HEK293T (cell line): ENCODE measurements around the gene ZBTB46.

ENCODE experiments used
- CTCF ChIA-PET: fragments of 350-600 bp; formaldehyde crosslinking; extraction: SDS; loops from one replicate; lab custom pipeline; 2021; ENCODE audit warnings: antibody characterized with exemption, inconsistent platforms; lab: Yijun Ruan, JAX
- POLR2A ChIA-PET: fragments of 350-600 bp; formaldehyde crosslinking; extraction: SDS; loops from one replicate; lab custom pipeline; 2020; ENCODE audit warnings: antibody characterized with exemption, inconsistent platforms; lab: Yijun Ruan, JAX
- DNase-seq: peaks from one replicate; pipeline ENCODE4 v3.0.0; 2012; ENCODE audit warnings: mixed read lengths; ENCODE audit errors: extremely low spot score
- ARNT ChIP-seq: fragments of 450-650 bp; IDR thresholded peaks from 2 replicates; pipeline ENCODE4 v1.6.1; 2017; ENCODE audit warnings: mild to moderate bottlenecking
- BHLHE40 ChIP-seq: fragments of 450-650 bp; IDR thresholded peaks from 2 replicates; pipeline ENCODE4 v1.6.1; 2016; ENCODE audit warnings: mild to moderate bottlenecking, moderate library complexity, borderline replicate concordance
- CTBP1 ChIP-seq: fragments of 450-650 bp; IDR thresholded peaks from 2 replicates; pipeline ENCODE4 v1.6.1; 2016; ENCODE audit warnings: borderline replicate concordance
- ELF4 ChIP-seq: fragments of 450-650 bp; IDR thresholded peaks from 2 replicates; pipeline ENCODE4 v1.6.1; 2017; ENCODE audit warnings: antibody characterized with exemption
- FOXA1 ChIP-seq: fragments of 450-650 bp; IDR thresholded peaks from 2 replicates; pipeline ENCODE4 v1.6.1; 2016; ENCODE audit warnings: mild to moderate bottlenecking
- FOXK2 ChIP-seq: fragments of 450-650 bp; IDR thresholded peaks from 2 replicates; pipeline ENCODE4 v1.6.1; 2016; ENCODE audit warnings: mild to moderate bottlenecking
- FOXM1 ChIP-seq: fragments of 450-650 bp; IDR thresholded peaks from 2 replicates; pipeline ENCODE4 v1.6.1; 2017; ENCODE audit warnings: mild to moderate bottlenecking, borderline replicate concordance
- HDGF ChIP-seq: fragments of 450-650 bp; IDR thresholded peaks from 2 replicates; pipeline ENCODE4 v1.6.1; 2017; ENCODE audit warnings: antibody characterized with exemption, borderline replicate concordance
- L3MBTL2 ChIP-seq: fragments of 450-650 bp; conservative IDR thresholded peaks from 2 replicates; pipeline ENCODE4 v1.6.1; 2016; ENCODE audit warnings: mild to moderate bottlenecking
- LEF1 ChIP-seq: fragments of 450-650 bp; IDR thresholded peaks from 2 replicates; pipeline ENCODE4 v1.6.1; 2017; ENCODE audit warnings: mild to moderate bottlenecking, borderline replicate concordance
- NFRKB ChIP-seq: fragments of 450-650 bp; IDR thresholded peaks from 2 replicates; pipeline ENCODE4 v1.6.1; 2016; ENCODE audit warnings: mild to moderate bottlenecking, moderate library complexity
- PKNOX1 ChIP-seq: fragments of 450-650 bp; IDR thresholded peaks from 2 replicates; pipeline ENCODE4 v1.6.1; 2016
- SP1 ChIP-seq: fragments of 450-650 bp; IDR thresholded peaks from 2 replicates; pipeline ENCODE4 v1.6.1; 2017
- SUZ12 ChIP-seq: fragments of 450-650 bp; IDR thresholded peaks from 2 replicates; pipeline ENCODE4 v1.6.1; 2016; ENCODE audit warnings: mild to moderate bottlenecking
- TARDBP ChIP-seq: fragments of 450-650 bp; IDR thresholded peaks from 2 replicates; pipeline ENCODE4 v1.6.1; 2016
- ZNF384 ChIP-seq: fragments of 450-650 bp; IDR thresholded peaks from 2 replicates; pipeline ENCODE4 v1.6.1; 2016

ZBTB46 gene

GRCh38 chr20:63789836-63790571 is 41.1 kb downstream of the ZBTB46 start:
- no peak for DNase-seq
- ChIA-PET POLR2A (no interaction called here), CTCF (no interaction called here)
- TF ChIP-seq FOXK2 (no peak), TARDBP (no peak), BHLHE40 (no peak), SUZ12 (no peak), ARNT (no peak), SP1 (no peak), FOXM1 (no peak), NFRKB (no peak), FOXA1 (no peak), CTBP1 (no peak), ZNF384 (no peak), HDGF (no peak), LEF1 (no peak), L3MBTL2 (no peak), PKNOX1 (no peak)

- no peak for DNase-seq
- ChIA-PET CTCF (interaction anchor here (1.4 kb wide), 1 partner anchor 18 kb away, joined by 4 read pairs; no protein-coding TSS in a partner anchor), POLR2A (no interaction called here)
- TF ChIP-seq LEF1, result no peak
- no peak for TF ChIP-seq FOXM1
- no peak for TF ChIP-seq FOXA1
- no peak for TF ChIP-seq HDGF
- TF ChIP-seq ZNF384, result no peak
- no peak for TF ChIP-seq TARDBP
- no peak for TF ChIP-seq BHLHE40
- no peak for TF ChIP-seq SUZ12
- no peak for TF ChIP-seq SP1
- TF ChIP-seq L3MBTL2, result no peak
- no peak for TF ChIP-seq CTBP1
- no peak for TF ChIP-seq PKNOX1
- TF ChIP-seq ARNT, result no peak
- no peak for TF ChIP-seq NFRKB
- TF ChIP-seq FOXK2, result no peak
- TF ChIP-seq ELF4, result no peak
Observed at GRCh38 chr20:63787749-63788148, 43.3 kb downstream of the ZBTB46 start.

GRCh38 chr20:63787302-63787701 is 43.8 kb downstream of the ZBTB46 start:
- CTCF ChIA-PET, result interaction anchor here (1.4 to 1.5 kb wide), 3 partner anchors 7 to 18 kb away, joined by 4 to 7 read pairs (median 6); no protein-coding TSS in a partner anchor
- POLR2A ChIA-PET, result no interaction called here
- TF ChIP-seq ARNT (no peak), NFRKB (no peak), BHLHE40 (no peak), TARDBP (no peak), FOXK2 (no peak), CTBP1 (no peak), PKNOX1 (no peak)
- no peak for DNase-seq

- ChIA-PET POLR2A (no interaction called here), CTCF (interaction anchor here (0.6 to 1.5 kb wide), 3 partner anchors 9 to 88 kb away, joined by 3 to 7 read pairs (median 6); no protein-coding TSS in a partner anchor)
- DNase-seq, result no peak
- no peak for TF ChIP-seq SUZ12
- no peak for TF ChIP-seq CTBP1
- no peak for TF ChIP-seq NFRKB
- TF ChIP-seq HDGF, result no peak
- no peak for TF ChIP-seq L3MBTL2
- TF ChIP-seq LEF1, result no peak
- no peak for TF ChIP-seq ARNT
- TF ChIP-seq FOXM1, result no peak
- TF ChIP-seq TARDBP, result no peak
Observed at GRCh38 chr20:63785691-63786131, 45.4 kb downstream of the ZBTB46 start.

- TF ChIP-seq CTBP1 (no peak), FOXK2 (no peak)
Observed at GRCh38 chr20:63783970-63784369, 47.1 kb downstream of the ZBTB46 start.

GRCh38 chr20:63782521-63782971 is 48.5 kb downstream of the ZBTB46 start:
- TF ChIP-seq BHLHE40, result no peak
- TF ChIP-seq PKNOX1, result no peak
- TF ChIP-seq LEF1, result no peak
- no peak for TF ChIP-seq HDGF
- no peak for TF ChIP-seq ELF4
- no peak for TF ChIP-seq SP1
- TF ChIP-seq CTBP1, result no peak
- TF ChIP-seq FOXA1, result no peak
- no peak for TF ChIP-seq FOXM1
- CTCF ChIA-PET, result interaction anchor here (0.7 kb wide), 1 partner anchor 74 kb away, joined by 3 read pairs; no protein-coding TSS in a partner anchor
- no peak for DNase-seq
- POLR2A ChIA-PET, result no interaction called here

More at GRCh38 chr20:63783970-63784369, 47.1 kb downstream of the ZBTB46 start:
- DNase-seq, result no peak
- ChIA-PET CTCF (interaction anchor here (0.6 to 2.1 kb wide), 2 partner anchors 8 to 9 kb away, joined by 3 to 8 read pairs; no protein-coding TSS in a partner anchor), POLR2A (interaction anchor here (1.1 to 2.4 kb wide), 3 partner anchors 8 to 81 kb away, joined by 3 to 9 read pairs (median 5); partner anchors contain the start of gene TPD52L2)
